IMR-90 (cell line): ENCODE results near the gene TRPV3. TPM values are rescaled to one million over a fixed set of nuclear protein-coding genes. Genes with fewer than 3 reads are reported as not detected.

ENCODE experiments used
- ATAC-seq: fragments of 200-7000 bp; cut with Tn5 transposase; 2 replicates; pipeline ENCODE4 v1.9.1; 2020; ENCODE audit warnings: low read depth, mild to moderate bottlenecking, moderate library complexity
- BruUV-seq: library from RNA; stranded (reverse); fragments of 400-500 nt; replicated peaks from 2 replicates; lab custom pipeline; 2021; lab: Mats Ljungman, UMichigan
- CTCF ChIA-PET: fragments of 300-600 bp; formaldehyde crosslinking; extraction: SDS; loops from one replicate; lab custom pipeline; 2021; ENCODE audit warnings: antibody characterized with exemption; lab: Yijun Ruan, JAX
- POLR2A ChIA-PET: fragments of 300-600 bp; sonication (Branson Sonifier 250); formaldehyde crosslinking; loops from one replicate; lab custom pipeline; 2022; ENCODE audit warnings: antibody characterized with exemption; ENCODE audit not compliant: unreplicated experiment; lab: Charles Lee
- DNase-seq: peaks from one replicate; pipeline ENCODE4 v3.0.0; 2013
- H2AFZ ChIP-seq: replicated peaks from 2 replicates; pipeline ENCODE3; 2013; ENCODE audit warnings: low read length, mild to moderate bottlenecking; ENCODE audit not compliant: poor library complexity
- H2AK5ac ChIP-seq: 2 replicates; pipeline ENCODE4 v1.6.1; 2013; ENCODE audit warnings: low read depth, low read length, inconsistent platforms
- H2AK9ac ChIP-seq: replicated peaks from 2 replicates; pipeline ENCODE3; 2013; ENCODE audit warnings: mild to moderate bottlenecking, low read depth, low read length, moderate library complexity; ENCODE audit not compliant: poor library complexity
- H2BK120ac ChIP-seq: 2 replicates; pipeline ENCODE4 v1.6.1; 2013; ENCODE audit warnings: low read depth, low read length, inconsistent platforms
- H2BK15ac ChIP-seq: 3 replicates; pipeline ENCODE4 v1.6.1; 2013; ENCODE audit warnings: low read depth, low read length, inconsistent platforms
- H2BK20ac ChIP-seq: 2 replicates; pipeline ENCODE4 v1.6.1; 2013; ENCODE audit warnings: low read depth, mild to moderate bottlenecking, inconsistent platforms, low read length, moderate library complexity
- H2BK5ac ChIP-seq: 2 replicates; pipeline ENCODE4 v1.6.1; 2013; ENCODE audit warnings: mild to moderate bottlenecking, low read depth, low read length, inconsistent platforms; ENCODE audit not compliant: poor library complexity, severe bottlenecking
- H3K14ac ChIP-seq: replicated peaks from 2 replicates; pipeline ENCODE4 v1.6.1; 2013; ENCODE audit warnings: low read depth, low read length, inconsistent platforms
- H3K18ac ChIP-seq: 2 replicates; pipeline ENCODE4 v1.6.1; 2013; ENCODE audit warnings: low read depth, low read length, control low read depth
- H3K23ac ChIP-seq: 2 replicates; pipeline ENCODE4 v1.6.1; 2013; ENCODE audit warnings: low read depth, low read length, inconsistent platforms
- H3K27ac ChIP-seq: 2 replicates; pipeline ENCODE4 v1.5.1; 2013; ENCODE audit warnings: mild to moderate bottlenecking, control low read depth, low read length; ENCODE audit not compliant: insufficient read depth
- H3K27me3 ChIP-seq: 2 replicates; pipeline ENCODE4 v1.6.1; 2013; ENCODE audit warnings: low read length; ENCODE audit not compliant: control insufficient read depth, insufficient read depth
- H3K36me3 ChIP-seq: 2 replicates; pipeline ENCODE4 v1.6.1; 2013; ENCODE audit warnings: low read length, mixed read lengths; ENCODE audit not compliant: control insufficient read depth, insufficient read depth
- H3K4ac ChIP-seq: 2 replicates; pipeline ENCODE4 v1.6.1; 2013; ENCODE audit warnings: low read depth, low read length, inconsistent platforms
- H3K4me1 ChIP-seq: 2 replicates; pipeline ENCODE4 v1.6.1; 2013; ENCODE audit warnings: low read length, mixed read lengths; ENCODE audit not compliant: control insufficient read depth, insufficient read depth
- H3K4me2 ChIP-seq: 2 replicates; pipeline ENCODE4 v1.6.1; 2013; ENCODE audit warnings: low read depth, mild to moderate bottlenecking, control low read depth, low read length, moderate library complexity
- H3K4me3 ChIP-seq: 2 replicates; pipeline ENCODE4 v1.5.1; 2013; ENCODE audit warnings: low read depth, mild to moderate bottlenecking, control low read depth, low read length, moderate library complexity; ENCODE audit not compliant: insufficient read depth
- H3K56ac ChIP-seq: 2 replicates; pipeline ENCODE4 v1.6.1; 2013; ENCODE audit warnings: low read length, inconsistent platforms; ENCODE audit not compliant: insufficient read depth; ENCODE audit errors: extremely low read depth
- H3K79me1 ChIP-seq, 2 experiments: 2 replicates each; pipeline ENCODE4 v1.6.1; 2013; ENCODE audit warnings: low read length in 2 of 2, inconsistent platforms in 1 of 2, low read depth in 1 of 2
- H3K9ac ChIP-seq: 2 replicates; pipeline ENCODE4 v1.6.1; 2013; ENCODE audit warnings: low read depth, low read length, control low read depth
- H3K9me1 ChIP-seq: 2 replicates; pipeline ENCODE4 v1.6.1; 2013; ENCODE audit warnings: low read length, inconsistent platforms; ENCODE audit not compliant: insufficient read depth
- H3K9me3 ChIP-seq: 2 replicates; pipeline ENCODE4 v1.6.1; 2013; ENCODE audit warnings: low read length; ENCODE audit not compliant: control insufficient read depth, insufficient read depth
- H4K20me1 ChIP-seq: 2 replicates; pipeline ENCODE4 v1.6.1; 2013; ENCODE audit warnings: low read length, inconsistent platforms; ENCODE audit not compliant: insufficient read depth
- H4K5ac ChIP-seq: 2 replicates; pipeline ENCODE4 v1.6.1; 2013; ENCODE audit warnings: mild to moderate bottlenecking, low read depth, low read length, control low read depth
- H4K8ac ChIP-seq, 2 experiments: 2 replicates each; pipeline ENCODE4 v1.6.1; 2013; ENCODE audit warnings: low read depth in 2 of 2, low read length in 2 of 2, control low read depth in 1 of 2, inconsistent platforms in 1 of 2
- H4K91ac ChIP-seq: 2 replicates; pipeline ENCODE4 v1.6.1; 2013; ENCODE audit warnings: low read depth, low read length, inconsistent platforms; ENCODE audit not compliant: insufficient read depth
- BHLHE40 ChIP-seq: fragments of 150-350 bp; IDR thresholded peaks from 2 replicates; pipeline ENCODE4 v1.6.1; 2016; ENCODE audit warnings: mild to moderate bottlenecking, low read depth, low read length
- CEBPB ChIP-seq: IDR thresholded peaks from 2 replicates; pipeline ENCODE4 v1.6.1; 2012; ENCODE audit warnings: low read depth, low read length, improper control_type of control experiment
- CHD1 ChIP-seq: IDR thresholded peaks from 2 replicates; pipeline ENCODE4 v1.6.1; 2012; ENCODE audit warnings: low read depth, low read length, improper control_type of control experiment
- FOS ChIP-seq: fragments of 150-350 bp; IDR thresholded peaks from 2 replicates; pipeline ENCODE4 v1.6.1; 2016; ENCODE audit warnings: low read depth, low read length
- MAZ ChIP-seq: IDR thresholded peaks from 2 replicates; pipeline ENCODE4 v1.6.1; 2012; ENCODE audit warnings: low read depth, mild to moderate bottlenecking, low read length, improper control_type of control experiment, moderate library complexity, borderline replicate concordance
- MXI1 ChIP-seq: IDR thresholded peaks from 2 replicates; pipeline ENCODE4 v1.6.1; 2012; ENCODE audit warnings: low read depth, mild to moderate bottlenecking, low read length, moderate library complexity, borderline replicate concordance
- NFE2L2 ChIP-seq: fragments of 150-350 bp; IDR thresholded peaks from 2 replicates; pipeline ENCODE4 v1.6.1; 2016; ENCODE audit warnings: low read depth, mild to moderate bottlenecking, low read length
- POLR2A ChIP-seq: IDR thresholded peaks from 2 replicates; pipeline ENCODE4 v1.6.1; 2012; ENCODE audit warnings: mild to moderate bottlenecking, low read depth, low read length
- RAD21 ChIP-seq: IDR thresholded peaks from 2 replicates; pipeline ENCODE4 v1.6.1; 2012; ENCODE audit warnings: low read length, improper control_type of control experiment
- RCOR1 ChIP-seq: IDR thresholded peaks from 2 replicates; pipeline ENCODE4 v1.6.1; 2012; ENCODE audit warnings: mild to moderate bottlenecking, low read length, improper control_type of control experiment; ENCODE audit not compliant: insufficient replicate concordance
- RFX5 ChIP-seq: IDR thresholded peaks from 2 replicates; pipeline ENCODE4 v1.8.0; 2012; ENCODE audit warnings: low read depth, mild to moderate bottlenecking, low read length, moderate library complexity
- SMC3 ChIP-seq: fragments of 150-350 bp; IDR thresholded peaks from 2 replicates; pipeline ENCODE4 v1.6.1; 2016; ENCODE audit warnings: low read depth, mild to moderate bottlenecking, antibody characterized with exemption, low read length, moderate library complexity
- WGBS, 2 experiments: methylation state at CpG; one replicate each; pipeline versions ENCODE4 v1.1.5 to v1.1.7; 2013; ENCODE audit warnings: missing lambda C conversion rate in 2 of 2; ENCODE audit not compliant: insufficient read length in 1 of 2; ENCODE audit errors: extremely low coverage in 2 of 2; 5-methylcytosine and 5-hydroxymethylcytosine counted together
- dilution Hi-C: fragments of 300-500 bp; cut with HindIII; formaldehyde crosslinking; loops from one replicate; pipeline ENCODE4 v1.14.3; 2018; ENCODE audit warnings: low sequenced_read_pairs; ENCODE audit not compliant: unreplicated experiment
- in situ Hi-C: fragments of 300-500 bp; cut with MboI; formaldehyde crosslinking; loops from 3 replicates; pipeline ENCODE4 v1.14.3; 2019; ENCODE audit warnings: low sequenced_read_pairs, inconsistent platforms, mixed read lengths
- intact Hi-C: fragments of 100-400 bp; cut with micrococcal nuclease; formaldehyde crosslinking; loops from 2 replicates; pipeline ENCODE4 v1.10.0; 2022
- polyA plus RNA-seq, 3 experiments: library from polyadenylated mRNA; depleted of rRNA; stranded (reverse); fragments of >200 nt; gene quantifications; 2 replicates each; pipeline ENCODE4 v1.2.3, GENCODE V29; 2012; ENCODE audit warnings: low replicate concordance in 1 of 3
- total RNA-seq: library from RNA; depleted of rRNA; stranded (reverse); fragments of >200 nt; gene quantifications from 2 replicates; pipeline ENCODE4 v1.2.3, GENCODE V29; 2012
- TF ChIP-seq, protein P1 (sequence below): fragments of 150-350 bp; IDR thresholded peaks from 2 replicates; pipeline ENCODE4 v1.6.1; 2017; ENCODE audit warnings: mild to moderate bottlenecking, antibody characterized with exemption, low read length, low read depth
- TF ChIP-seq, protein P2 (sequence below): conservative IDR thresholded peaks from 2 replicates; pipeline ENCODE4 v1.5.1; 2012; ENCODE audit warnings: mild to moderate bottlenecking, low read depth, low read length, improper control_type of control experiment
- TF ChIP-seq, protein P3 (sequence below): fragments of 150-350 bp; IDR thresholded peaks from 2 replicates; pipeline ENCODE4 v1.6.1; 2016; ENCODE audit warnings: low read depth, mild to moderate bottlenecking, low read length, moderate library complexity, borderline replicate concordance

The TRPV3 gene
- total and polyA plus RNA-seq, 2 of the 4 experiments (the other 2 are of a cell fraction) = 0.18 to 0.26 TPM

DNA sequence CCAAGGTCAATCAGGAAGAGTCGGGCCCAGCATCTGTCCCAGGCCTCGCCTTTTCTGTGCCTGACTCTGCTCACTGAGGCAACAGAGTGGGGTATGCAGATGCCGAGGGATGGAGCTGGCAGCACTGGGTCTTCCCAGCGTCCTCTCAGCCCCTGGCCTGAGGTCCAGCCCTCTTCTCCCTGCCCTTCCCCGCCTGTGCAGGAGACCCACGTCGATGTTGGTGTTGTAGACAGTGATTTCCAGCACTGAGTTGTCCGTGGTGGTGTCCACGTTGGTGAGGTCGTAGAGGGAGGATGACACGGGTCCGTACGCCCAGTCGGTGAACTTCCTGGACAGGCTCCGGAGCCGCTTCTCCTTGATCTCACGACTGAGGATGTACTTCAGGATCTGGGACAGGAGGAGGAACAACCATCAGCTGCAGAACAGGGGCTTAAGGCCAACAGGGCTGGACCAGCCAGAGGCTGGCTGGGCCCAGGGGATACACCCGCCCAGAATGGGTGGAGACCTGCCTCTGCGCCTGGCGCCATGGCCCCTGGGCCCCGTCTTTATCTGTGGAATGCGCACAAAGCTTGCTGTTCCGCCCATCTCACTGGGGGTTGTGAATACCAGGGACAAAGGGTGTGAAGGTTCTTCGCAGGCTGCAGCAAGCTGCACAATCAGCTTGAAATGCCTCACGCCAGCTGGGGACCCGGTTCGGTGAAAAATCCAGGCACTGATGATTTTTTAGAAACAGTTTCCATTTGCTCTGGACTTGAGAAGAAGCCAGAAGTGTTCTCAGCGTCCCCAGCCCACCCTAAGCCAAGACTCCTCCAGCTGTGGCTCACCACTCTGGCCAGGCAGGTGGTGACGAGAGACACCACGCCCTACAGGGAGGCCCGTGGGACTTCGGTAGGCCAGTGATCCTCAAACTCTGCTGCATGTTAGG, 27.5 kb downstream of the TRPV3 start:
- intact Hi-C loops (no loop called here), in situ Hi-C loops (no loop called here), dilution Hi-C loops (no loop called here)
- no peak overlapping the region for H4K91ac ChIP-seq
- no peaks in the 10 kb centered on the region for H3K27me3 ChIP-seq
- no peak overlapping the region for H2AK5ac ChIP-seq
- peak; percentile 50 for ATAC-seq
- no peak overlapping the region for H3K27ac ChIP-seq
- DNase-seq = no peak
- WGBS, 2 experiments = 62% methylated on average over 22 of the region's 32 CpGs; no CpG with 5 or more reads in 1 of the 2 experiments
- H3K9me1 ChIP-seq = no peaks in the 10 kb centered on the region
- H4K20me1 ChIP-seq = no peaks in the 10 kb centered on the region
- no peaks in the 10 kb centered on the region for H3K4me1 ChIP-seq
- no peak overlapping the region for H3K4me2 ChIP-seq
- H3K9me3 ChIP-seq = no peaks in the 10 kb centered on the region
- H3K79me1 ChIP-seq = no peaks in the 10 kb centered on the region
- H3K23ac ChIP-seq = no peak overlapping the region
- H2BK5ac ChIP-seq = no peak overlapping the region
- no peak overlapping the region for H3K18ac ChIP-seq
- H3K4me3 ChIP-seq = no peak overlapping the region
- BruUV-seq = no TSS peak
- no peak overlapping the region for H2AK9ac ChIP-seq
- no peaks in the 10 kb centered on the region for H3K36me3 ChIP-seq
- H2AFZ ChIP-seq = peak overlapping the region; percentile 65
- H2BK120ac ChIP-seq = no peak overlapping the region
- H2BK15ac ChIP-seq = no peak overlapping the region
- H3K9ac ChIP-seq = no peak overlapping the region
- H3K56ac ChIP-seq = no peak overlapping the region
- H3K4ac ChIP-seq = no peak overlapping the region
- no peak overlapping the region for H4K8ac ChIP-seq
- no peak overlapping the region for H3K14ac ChIP-seq
- no peak overlapping the region for H4K5ac ChIP-seq
- ChIA-PET POLR2A (no interaction called here), CTCF (no interaction called here)
- H2BK20ac ChIP-seq = no peak overlapping the region
- TF ChIP-seq MXI1 = no peak
- TF ChIP-seq BHLHE40 = no peak
- TF ChIP-seq MAZ = no peak
- TF ChIP-seq RAD21 = no peak
- no peak for TF ChIP-seq NFE2L2
- no peak for TF ChIP-seq CEBPB
- TF ChIP-seq, protein P1, sequence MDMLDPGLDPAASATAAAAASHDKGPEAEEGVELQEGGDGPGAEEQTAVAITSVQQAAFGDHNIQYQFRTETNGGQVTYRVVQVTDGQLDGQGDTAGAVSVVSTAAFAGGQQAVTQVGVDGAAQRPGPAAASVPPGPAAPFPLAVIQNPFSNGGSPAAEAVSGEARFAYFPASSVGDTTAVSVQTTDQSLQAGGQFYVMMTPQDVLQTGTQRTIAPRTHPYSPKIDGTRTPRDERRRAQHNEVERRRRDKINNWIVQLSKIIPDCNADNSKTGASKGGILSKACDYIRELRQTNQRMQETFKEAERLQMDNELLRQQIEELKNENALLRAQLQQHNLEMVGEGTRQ = no peak
- TF ChIP-seq, protein P2, sequence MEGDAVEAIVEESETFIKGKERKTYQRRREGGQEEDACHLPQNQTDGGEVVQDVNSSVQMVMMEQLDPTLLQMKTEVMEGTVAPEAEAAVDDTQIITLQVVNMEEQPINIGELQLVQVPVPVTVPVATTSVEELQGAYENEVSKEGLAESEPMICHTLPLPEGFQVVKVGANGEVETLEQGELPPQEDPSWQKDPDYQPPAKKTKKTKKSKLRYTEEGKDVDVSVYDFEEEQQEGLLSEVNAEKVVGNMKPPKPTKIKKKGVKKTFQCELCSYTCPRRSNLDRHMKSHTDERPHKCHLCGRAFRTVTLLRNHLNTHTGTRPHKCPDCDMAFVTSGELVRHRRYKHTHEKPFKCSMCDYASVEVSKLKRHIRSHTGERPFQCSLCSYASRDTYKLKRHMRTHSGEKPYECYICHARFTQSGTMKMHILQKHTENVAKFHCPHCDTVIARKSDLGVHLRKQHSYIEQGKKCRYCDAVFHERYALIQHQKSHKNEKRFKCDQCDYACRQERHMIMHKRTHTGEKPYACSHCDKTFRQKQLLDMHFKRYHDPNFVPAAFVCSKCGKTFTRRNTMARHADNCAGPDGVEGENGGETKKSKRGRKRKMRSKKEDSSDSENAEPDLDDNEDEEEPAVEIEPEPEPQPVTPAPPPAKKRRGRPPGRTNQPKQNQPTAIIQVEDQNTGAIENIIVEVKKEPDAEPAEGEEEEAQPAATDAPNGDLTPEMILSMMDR = no peak
- no peak for TF ChIP-seq RCOR1
- no peak for TF ChIP-seq RFX5
- TF ChIP-seq, protein P3, sequence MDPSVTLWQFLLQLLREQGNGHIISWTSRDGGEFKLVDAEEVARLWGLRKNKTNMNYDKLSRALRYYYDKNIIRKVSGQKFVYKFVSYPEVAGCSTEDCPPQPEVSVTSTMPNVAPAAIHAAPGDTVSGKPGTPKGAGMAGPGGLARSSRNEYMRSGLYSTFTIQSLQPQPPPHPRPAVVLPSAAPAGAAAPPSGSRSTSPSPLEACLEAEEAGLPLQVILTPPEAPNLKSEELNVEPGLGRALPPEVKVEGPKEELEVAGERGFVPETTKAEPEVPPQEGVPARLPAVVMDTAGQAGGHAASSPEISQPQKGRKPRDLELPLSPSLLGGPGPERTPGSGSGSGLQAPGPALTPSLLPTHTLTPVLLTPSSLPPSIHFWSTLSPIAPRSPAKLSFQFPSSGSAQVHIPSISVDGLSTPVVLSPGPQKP = no peak
- TF ChIP-seq POLR2A = no peak
- no peak for TF ChIP-seq CHD1
- no peak for TF ChIP-seq SMC3
- no peak for TF ChIP-seq FOS
